Activated CD4-positive, alpha-beta T cell treated with anti-CD3 and anti-CD28 coated beads, Interleukin-2, amount 10 ng/mL, durations not matched to agents 7 days and 5 days (primary cell): ENCODE measurements around the gene MYCL. TPM values are rescaled to one million over a fixed set of nuclear protein-coding genes. Genes with fewer than 3 reads are reported as not detected.
A peak's percentile ranks its signal among the peaks of the same experiment; 100 is the strongest.

Experiments
- CTCF ChIA-PET: fragments of 350-600 bp; sonication (Branson Sonifier 250); formaldehyde crosslinking; loops from one replicate; lab custom pipeline; 2021; ENCODE audit warnings: antibody characterized with exemption; lab: Charles Lee
- POLR2A ChIA-PET: fragments of 350-600 bp; sonication (Branson Sonifier 250); formaldehyde crosslinking; loops from one replicate; lab custom pipeline; 2021; ENCODE audit warnings: antibody characterized with exemption; lab: Charles Lee
- DNase-seq: peaks from one replicate; pipeline ENCODE4 v3.0.0-alpha.2; 2020
- H3K27ac Mint-ChIP-seq: one replicate; pipeline ENCODE4 v1.8.0; 2021; ENCODE audit warnings: mild to moderate bottlenecking, moderate library complexity, mixed read lengths
- H3K27me3 Mint-ChIP-seq: one replicate; pipeline ENCODE4 v1.8.0; 2021; ENCODE audit warnings: mixed read lengths
- H3K36me3 Mint-ChIP-seq: one replicate; pipeline ENCODE4 v1.8.0; 2021; ENCODE audit warnings: low read depth, mixed read lengths
- H3K4me1 Mint-ChIP-seq: one replicate; pipeline ENCODE4 v1.8.0; 2021; ENCODE audit warnings: mixed read lengths
- H3K4me3 Mint-ChIP-seq: one replicate; pipeline ENCODE4 v1.8.0; 2021; ENCODE audit warnings: mild to moderate bottlenecking, moderate library complexity, mixed read lengths
- H3K9me3 Mint-ChIP-seq: one replicate; pipeline ENCODE4 v1.8.0; 2021; ENCODE audit warnings: mixed read lengths
- total RNA-seq, 2 experiments: library from RNA; stranded (reverse); gene quantifications; one replicate each; pipeline ENCODE4 v1.2.3, GENCODE V29; 2021

MYCL gene
- total RNA-seq, 2 experiments from 2014 or later, result not detected

DNA sequence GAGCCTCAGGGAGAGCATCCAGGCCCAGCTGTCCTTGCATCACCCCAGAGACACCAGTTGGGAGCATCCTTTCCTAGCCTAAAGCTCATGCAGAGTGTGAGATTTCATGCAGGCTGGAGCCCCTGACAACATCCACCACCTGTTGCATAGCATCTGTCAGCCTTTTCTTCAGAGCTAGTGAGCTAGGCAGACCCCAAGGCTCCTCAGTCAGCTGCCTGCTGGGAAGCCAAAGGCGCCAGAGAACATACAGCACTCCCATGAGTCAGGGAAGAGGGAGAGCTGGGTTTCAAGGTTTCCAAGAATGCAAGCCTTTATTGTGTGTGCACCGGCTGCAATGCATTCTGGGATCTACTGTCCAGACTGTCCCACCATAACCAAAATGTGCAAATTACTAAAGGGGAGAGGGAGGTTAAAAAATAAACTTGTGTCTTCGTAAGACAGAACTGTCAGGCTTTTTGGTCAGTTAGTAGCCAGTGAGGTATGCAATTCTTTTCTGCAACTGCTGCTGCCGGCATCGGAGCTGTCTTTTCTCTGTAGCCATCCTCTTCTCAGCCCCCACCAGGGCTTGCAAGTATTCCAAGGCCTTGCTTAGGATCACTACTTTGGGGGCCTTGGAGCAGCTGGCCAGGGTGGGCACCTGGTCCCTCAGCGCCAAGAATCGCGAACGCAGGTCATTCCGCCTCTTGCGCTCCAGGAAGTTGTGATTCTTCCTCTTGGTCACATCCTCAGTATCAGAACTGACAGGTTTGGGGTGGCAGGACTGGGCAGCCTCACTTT is 4.6 kb downstream of the MYCL start:
- H3K27ac Mint-ChIP-seq, result no peak overlapping the region
- ChIA-PET CTCF (interaction anchor here (1.3 to 1.7 kb wide), 2 partner anchors 13 to 15 kb away, joined by 3 to 4 read pairs; no protein-coding TSS in a partner anchor), POLR2A (no interaction called here)
- DNase-seq, result no peak
- no peaks in the 10 kb centered on the region for H3K36me3 Mint-ChIP-seq
- H3K4me1 Mint-ChIP-seq, result peaks cover 2% of the 10 kb centered on the region
- peaks cover 73% of the 10 kb centered on the region for H3K27me3 Mint-ChIP-seq
- H3K9me3 Mint-ChIP-seq, result no peaks in the 10 kb centered on the region
- no peak overlapping the region for H3K4me3 Mint-ChIP-seq

DNA sequence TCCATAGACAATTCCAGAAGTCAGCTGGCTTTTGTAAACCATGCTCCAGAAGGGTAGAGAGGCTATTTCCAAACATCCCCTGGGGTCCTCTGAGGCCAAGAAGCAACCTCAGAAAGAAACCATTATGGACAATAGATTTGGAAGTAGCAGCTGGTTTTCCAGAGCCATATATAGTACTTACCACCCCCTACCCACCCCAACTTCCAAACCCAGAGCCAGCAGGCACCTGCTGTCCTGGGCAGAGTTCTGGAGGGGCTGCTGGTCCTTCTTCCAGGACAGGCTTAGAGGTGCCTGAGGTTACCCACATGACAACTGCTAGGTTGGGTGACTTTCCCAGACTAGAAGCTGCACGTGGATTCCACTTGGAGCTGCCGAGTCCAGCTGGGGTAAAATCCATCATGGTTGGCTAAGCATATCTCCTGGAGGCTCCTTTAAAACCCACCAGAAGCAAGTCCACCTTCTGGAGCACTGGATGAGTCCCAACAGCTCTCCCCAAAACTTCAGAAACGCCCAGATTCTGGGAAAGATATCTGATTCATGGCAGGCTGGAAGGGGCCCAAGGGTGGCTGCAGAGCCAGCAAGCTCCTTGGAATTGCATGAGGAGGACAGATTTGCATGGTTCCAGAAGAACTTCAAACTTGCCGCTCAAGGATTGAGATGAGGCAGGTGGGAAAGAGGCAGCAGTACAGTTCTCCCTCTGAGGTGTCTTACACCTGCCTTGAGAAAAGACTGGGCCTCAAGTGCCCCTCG is 5.8 kb downstream of the MYCL start:
- Mint-ChIP-seq H3K27ac (no peak overlapping the region), H3K36me3 (no peaks in the 10 kb centered on the region), H3K27me3 (peaks cover 77% of the 10 kb centered on the region), H3K4me3 (no peak overlapping the region), H3K4me1 (peaks cover 2% of the 10 kb centered on the region), H3K9me3 (no peaks in the 10 kb centered on the region)
- ChIA-PET POLR2A (no interaction called here), CTCF (interaction anchor here (0.6 to 1.7 kb wide), 5 partner anchors 11 to 576 kb away, joined by 3 to 4 read pairs (median 3); no protein-coding TSS in a partner anchor)
- DNase-seq, result no peak

DNA sequence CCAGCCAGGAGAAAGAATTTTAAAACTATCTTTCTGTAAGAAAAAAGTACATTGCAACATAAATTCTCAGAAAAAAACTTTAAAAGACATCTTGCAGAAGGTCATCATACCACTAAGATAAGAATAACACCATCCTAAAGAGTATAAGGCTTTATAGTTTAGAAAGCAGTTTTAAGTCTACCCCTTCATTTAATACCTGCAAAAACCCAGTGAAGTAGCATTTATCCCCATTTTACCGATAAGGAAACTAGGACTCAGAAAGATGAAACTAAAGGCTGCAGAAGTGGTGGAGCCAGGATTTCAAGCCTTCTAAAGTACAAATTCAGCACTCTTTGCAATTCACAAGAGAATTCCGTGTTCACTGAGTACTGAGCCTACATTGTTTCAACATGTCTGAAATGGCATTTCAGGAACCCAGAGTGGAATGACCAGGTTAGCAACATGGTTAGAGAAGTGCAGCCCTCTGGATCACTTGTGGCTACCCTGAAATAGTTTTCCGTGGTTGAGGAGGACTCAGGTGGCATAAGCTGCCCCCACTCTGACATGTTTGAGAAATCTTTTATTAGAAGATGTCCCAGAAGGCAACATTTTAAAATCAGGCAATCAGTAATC is 6.7 kb downstream of the MYCL start:
- Mint-ChIP-seq H3K9me3 (no peaks in the 10 kb centered on the region), H3K4me3 (no peak overlapping the region), H3K27ac (no peak overlapping the region), H3K4me1 (no peaks in the 10 kb centered on the region), H3K36me3 (no peaks in the 10 kb centered on the region), H3K27me3 (peaks cover 75% of the 10 kb centered on the region)
- ChIA-PET POLR2A (no interaction called here), CTCF (interaction anchor here (0.6 to 1.2 kb wide), 4 partner anchors 24 to 126 kb away, joined by 3 to 4 read pairs (median 3); no protein-coding TSS in a partner anchor)
- no peak for DNase-seq

DNA sequence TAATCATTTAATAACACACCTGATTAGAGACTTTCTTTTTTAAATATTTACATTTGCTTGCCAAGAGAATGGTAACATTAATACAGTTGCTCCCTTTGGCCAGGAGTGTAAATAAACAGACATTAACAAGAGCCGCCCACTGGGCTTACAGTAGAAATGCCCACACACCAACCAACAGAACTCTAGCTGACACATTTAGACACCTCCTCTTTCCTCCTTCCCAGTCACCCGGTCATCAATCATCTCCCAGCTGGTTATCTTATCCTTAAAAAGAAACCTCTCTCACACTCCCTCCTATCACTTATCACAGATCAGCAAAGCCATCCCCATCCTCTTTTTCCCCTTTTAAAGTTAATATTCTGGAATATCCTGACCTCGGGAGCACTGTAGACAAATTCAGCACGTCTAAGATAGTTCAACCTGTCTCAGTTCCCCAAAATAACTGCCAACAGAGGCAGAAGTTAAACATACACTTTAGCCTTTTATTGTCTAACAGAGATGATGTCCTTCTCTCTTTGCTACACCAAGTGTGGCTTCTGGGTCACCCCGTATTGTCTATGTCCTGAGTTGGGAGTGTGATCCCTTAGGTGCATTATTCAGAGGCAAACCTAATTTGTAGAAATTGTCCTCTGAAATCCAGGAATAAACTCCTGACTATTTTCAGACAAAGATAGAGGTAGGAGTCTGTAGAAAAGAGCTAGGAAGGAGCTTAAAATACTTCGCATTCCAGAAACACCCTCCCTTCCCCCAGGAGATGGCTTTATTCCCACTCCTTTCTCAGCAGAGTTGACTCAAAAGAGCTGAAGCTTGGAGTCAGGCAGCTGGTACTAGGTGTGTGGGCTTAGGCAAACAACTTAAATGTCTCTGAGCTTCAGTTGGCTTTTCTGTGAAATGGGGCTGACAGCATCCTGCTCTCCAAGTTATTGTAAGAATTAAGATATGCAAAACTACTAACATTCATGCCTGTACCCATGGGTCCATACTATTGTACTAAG is 8.8 kb downstream of the MYCL start:
- Mint-ChIP-seq H3K27me3 (peaks cover 56% of the 10 kb centered on the region), H3K4me3 (no peak overlapping the region), H3K4me1 (no peaks in the 10 kb centered on the region), H3K36me3 (no peaks in the 10 kb centered on the region), H3K27ac (no peak overlapping the region), H3K9me3 (no peaks in the 10 kb centered on the region)
- no peak for DNase-seq
- POLR2A ChIA-PET, result no interaction called here
- CTCF ChIA-PET, result interaction anchor here (1.4 to 2.3 kb wide), 2 partner anchors 9 to 11 kb away, joined by 4 to 10 read pairs; no protein-coding TSS in a partner anchor

DNA sequence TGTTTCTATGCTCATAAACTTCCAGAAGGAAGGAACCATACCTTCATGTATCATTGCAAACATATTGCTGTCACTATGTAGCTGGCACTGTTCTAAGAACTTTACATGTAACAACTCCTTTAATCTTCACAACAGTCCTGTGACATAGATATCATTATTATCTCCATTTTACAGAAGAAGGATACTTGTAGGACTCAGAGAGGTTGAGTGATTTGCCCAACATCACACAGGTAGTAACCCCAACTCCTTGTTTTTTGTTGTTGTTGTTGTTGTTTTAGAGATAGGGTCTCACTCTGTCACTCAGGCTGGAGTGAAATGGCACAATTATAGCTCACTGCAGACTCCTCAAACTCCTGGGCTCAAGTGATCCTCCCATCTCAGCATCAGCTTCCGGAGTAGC is 10.8 kb downstream of the MYCL start:
- POLR2A ChIA-PET, result no interaction called here
- Mint-ChIP-seq H3K4me1 (no peaks in the 10 kb centered on the region), H3K27me3 (peaks cover 39% of the 10 kb centered on the region), H3K9me3 (no peaks in the 10 kb centered on the region), H3K36me3 (no peaks in the 10 kb centered on the region), H3K4me3 (no peak overlapping the region), H3K27ac (no peak overlapping the region)
- no peak for DNase-seq
- CTCF ChIA-PET, result interaction anchor here (0.6 kb wide), 1 partner anchor 34 kb away, joined by 4 read pairs; no protein-coding TSS in a partner anchor

DNA sequence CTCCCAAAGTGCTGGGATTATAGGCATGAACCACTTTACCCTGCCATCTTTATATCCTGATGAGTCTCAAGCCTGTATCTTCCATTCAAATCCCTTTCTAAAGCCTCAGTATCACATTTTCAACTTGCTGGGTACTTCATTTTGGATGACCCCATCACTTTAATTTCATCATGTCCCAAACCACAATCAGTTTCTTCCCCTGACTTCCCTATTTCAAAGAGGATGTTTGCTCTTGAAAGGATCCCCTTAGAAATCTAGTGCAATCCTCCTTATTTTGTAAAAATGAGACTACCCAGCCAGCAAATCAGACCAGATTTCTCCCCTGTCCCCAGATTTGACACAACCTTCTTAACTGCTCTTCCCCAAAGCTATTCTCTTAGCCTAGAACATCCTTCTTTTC is 11.4 kb downstream of the MYCL start:
- CTCF ChIA-PET, result no interaction called here
- no peak overlapping the region for H3K4me3 Mint-ChIP-seq
- H3K9me3 Mint-ChIP-seq, result no peaks in the 10 kb centered on the region
- no peaks in the 10 kb centered on the region for H3K4me1 Mint-ChIP-seq
- no peak for DNase-seq
- H3K36me3 Mint-ChIP-seq, result no peaks in the 10 kb centered on the region
- H3K27ac Mint-ChIP-seq, result no peak overlapping the region
- POLR2A ChIA-PET, result no interaction called here
- peaks cover 37% of the 10 kb centered on the region for H3K27me3 Mint-ChIP-seq

DNA sequence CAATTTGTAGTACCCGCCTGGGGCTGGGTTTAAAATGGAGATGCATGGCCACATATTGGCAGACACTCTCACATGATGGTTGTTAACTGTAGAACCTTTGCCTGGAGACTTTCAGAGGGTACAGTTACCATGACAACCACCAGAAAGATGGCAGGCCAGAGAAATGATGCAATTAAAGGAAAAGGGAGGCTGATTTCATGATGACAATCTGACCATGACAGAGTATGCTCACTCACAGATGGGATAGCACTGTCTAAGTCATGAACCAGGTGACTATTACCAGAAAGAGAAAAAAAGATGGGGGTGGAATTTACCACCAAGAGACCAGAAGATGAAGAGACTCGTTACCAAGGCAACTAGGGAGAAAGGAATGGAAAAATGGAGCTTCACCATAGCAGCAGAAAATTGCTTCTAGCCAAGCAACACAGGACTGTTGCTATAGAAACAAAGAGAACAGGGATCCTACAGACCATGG is 14.9 kb downstream of the MYCL start:
- no peak for DNase-seq
- no peak overlapping the region for H3K27ac Mint-ChIP-seq
- peaks cover 7% of the 10 kb centered on the region for H3K27me3 Mint-ChIP-seq
- peaks cover 12% of the 10 kb centered on the region for H3K4me1 Mint-ChIP-seq
- POLR2A ChIA-PET, result no interaction called here
- H3K9me3 Mint-ChIP-seq, result no peaks in the 10 kb centered on the region
- no peak overlapping the region for H3K4me3 Mint-ChIP-seq
- H3K36me3 Mint-ChIP-seq, result no peaks in the 10 kb centered on the region
- CTCF ChIA-PET, result interaction anchor here (0.6 to 1.3 kb wide), 3 partner anchors 16 to 362 kb away, joined by 3 to 4 read pairs (median 3); no protein-coding TSS in a partner anchor

DNA sequence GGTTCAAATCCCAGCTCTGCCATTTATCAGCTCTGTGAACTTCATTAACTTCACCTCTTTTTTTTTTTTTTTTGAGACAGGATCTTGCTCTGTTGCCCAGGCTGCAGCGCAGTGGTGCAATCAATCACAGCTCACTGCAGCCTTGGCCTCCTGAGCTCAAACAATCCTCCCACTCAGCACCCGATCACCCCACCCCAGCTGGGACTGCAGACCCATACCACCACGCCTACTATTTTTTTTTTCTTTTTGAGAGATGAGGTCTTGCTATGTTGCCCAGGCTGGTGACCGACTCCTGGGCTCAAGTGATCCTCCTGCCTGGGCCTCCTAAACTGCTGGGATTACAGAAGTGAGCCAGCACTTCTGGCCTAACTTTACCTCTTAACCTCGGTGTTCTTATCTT is 16.2 kb downstream of the MYCL start:
- Mint-ChIP-seq H3K4me1 (peaks cover 20% of the 10 kb centered on the region), H3K36me3 (peaks cover 5% of the 10 kb centered on the region), H3K9me3 (no peaks in the 10 kb centered on the region), H3K4me3 (no peak overlapping the region), H3K27ac (no peak overlapping the region), H3K27me3 (peaks cover 5% of the 10 kb centered on the region)
- CTCF ChIA-PET, result interaction anchor here (0.6 to 2.3 kb wide), 3 partner anchors 16 to 108 kb away, joined by 3 to 5 read pairs (median 5); partner anchors contain the start of gene MYCL
- POLR2A ChIA-PET, result no interaction called here
- no peak for DNase-seq

DNA sequence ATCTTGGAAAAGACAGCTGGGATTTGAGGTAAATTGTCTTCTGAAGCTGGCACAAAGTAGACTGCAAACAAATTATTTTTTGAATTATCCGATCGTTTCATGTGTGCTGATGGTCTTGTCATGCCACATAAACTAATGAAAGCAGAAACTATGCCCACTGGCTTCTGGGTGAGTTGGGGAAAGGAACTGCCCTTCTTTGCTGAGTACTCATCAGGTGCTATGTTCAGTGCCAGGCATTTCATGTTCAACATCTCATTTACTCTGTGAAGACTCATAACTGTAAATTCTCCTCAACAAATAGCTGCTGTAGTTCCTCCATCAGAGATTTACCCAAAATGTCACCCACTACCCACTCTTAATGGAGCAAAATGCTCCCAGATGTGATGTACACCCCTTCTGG is 19.6 kb downstream of the MYCL start:
- Mint-ChIP-seq H3K4me3 (peak overlapping the region; percentile 92), H3K9me3 (no peaks in the 10 kb centered on the region), H3K27ac (peak overlapping the region; percentile 86), H3K4me1 (peaks cover 30% of the 10 kb centered on the region), H3K36me3 (peaks cover 9% of the 10 kb centered on the region), H3K27me3 (no peaks in the 10 kb centered on the region)
- no peak for DNase-seq
- ChIA-PET CTCF (interaction anchor here (0.9 to 2.7 kb wide), 4 partner anchors 11 to 20 kb away, joined by 3 to 10 read pairs (median 3); partner anchors contain the start of gene MYCL), POLR2A (no interaction called here)

DNA sequence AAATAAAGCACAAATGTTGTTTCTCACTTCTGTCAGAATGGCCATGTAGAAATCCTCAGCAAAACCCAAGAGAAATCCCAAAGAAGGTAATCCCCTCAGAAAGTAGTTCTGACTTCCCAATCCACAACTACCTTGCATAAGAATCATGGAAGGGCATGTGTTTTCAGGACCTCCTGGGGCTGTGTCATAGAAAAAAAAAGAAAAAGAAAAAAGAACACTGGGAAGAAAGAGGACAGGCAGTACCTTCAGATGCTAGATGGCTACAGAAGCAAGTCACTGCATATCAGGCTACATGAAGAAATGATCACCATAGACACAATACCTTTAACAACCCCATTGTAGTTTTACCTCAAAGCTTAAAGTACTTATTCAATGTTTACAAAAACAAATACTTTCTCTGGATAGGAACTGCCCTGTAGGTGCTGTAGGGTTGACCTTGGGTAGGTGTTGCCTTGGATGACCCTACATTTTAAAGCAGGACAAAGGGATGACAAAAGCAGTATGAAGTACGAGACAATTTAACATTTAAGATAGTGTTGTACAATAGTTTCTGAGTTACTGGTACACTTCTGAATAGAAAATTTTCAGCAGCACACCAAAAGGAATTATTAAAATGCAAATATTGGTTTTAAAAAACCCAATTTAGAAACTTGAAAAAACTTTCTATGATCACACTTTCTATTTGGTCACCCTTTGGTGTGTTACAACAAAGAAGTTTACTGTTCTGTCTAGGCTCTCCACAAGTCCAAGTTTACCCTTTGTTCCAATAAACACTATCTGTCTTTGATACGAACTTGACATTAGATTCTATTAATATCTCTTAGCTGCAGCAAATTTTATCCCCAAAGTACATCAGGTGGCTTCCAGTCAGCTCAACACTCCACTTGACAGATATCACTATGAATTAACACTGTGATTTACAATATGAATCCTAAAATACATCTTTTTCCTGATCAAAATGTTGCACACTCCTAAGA is 23.4 kb downstream of the MYCL start:
- no peaks in the 10 kb centered on the region for H3K27me3 Mint-ChIP-seq
- CTCF ChIA-PET, result interaction anchor here (1.9 kb wide), 1 partner anchor 41 kb away, joined by 5 read pairs; no protein-coding TSS in a partner anchor
- POLR2A ChIA-PET, result no interaction called here
- H3K9me3 Mint-ChIP-seq, result no peaks in the 10 kb centered on the region
- peaks cover 38% of the 10 kb centered on the region for H3K4me1 Mint-ChIP-seq
- H3K36me3 Mint-ChIP-seq, result peaks cover 11% of the 10 kb centered on the region
- no peak overlapping the region for H3K27ac Mint-ChIP-seq
- H3K4me3 Mint-ChIP-seq, result no peak overlapping the region
- no peak for DNase-seq
